IMR-90 (cell line): Measurements from ENCODE around the gene NCOA7. TPM values are rescaled to one million over a fixed set of nuclear protein-coding genes. Genes with fewer than 3 reads are reported as not detected.

ENCODE experiments used
- ATAC-seq: fragments of 200-7000 bp; cut with Tn5 transposase; 2 replicates; pipeline ENCODE4 v1.9.1; 2020; ENCODE audit warnings: low read depth, mild to moderate bottlenecking, moderate library complexity
- BruUV-seq: library from RNA; stranded (reverse); fragments of 400-500 nt; replicated peaks from 2 replicates; lab custom pipeline; 2021; lab: Mats Ljungman, UMichigan
- CTCF ChIA-PET: fragments of 300-600 bp; formaldehyde crosslinking; extraction: SDS; loops from one replicate; lab custom pipeline; 2021; ENCODE audit warnings: antibody characterized with exemption; lab: Yijun Ruan, JAX
- POLR2A ChIA-PET: fragments of 300-600 bp; sonication (Branson Sonifier 250); formaldehyde crosslinking; loops from one replicate; lab custom pipeline; 2022; ENCODE audit warnings: antibody characterized with exemption; ENCODE audit not compliant: unreplicated experiment; lab: Charles Lee
- DNase-seq: peaks from one replicate; pipeline ENCODE4 v3.0.0; 2013
- H2AFZ ChIP-seq: replicated peaks from 2 replicates; pipeline ENCODE3; 2013; ENCODE audit warnings: low read length, mild to moderate bottlenecking; ENCODE audit not compliant: poor library complexity
- H2AK5ac ChIP-seq: 2 replicates; pipeline ENCODE4 v1.6.1; 2013; ENCODE audit warnings: low read depth, low read length, inconsistent platforms
- H2AK9ac ChIP-seq: replicated peaks from 2 replicates; pipeline ENCODE3; 2013; ENCODE audit warnings: mild to moderate bottlenecking, low read depth, low read length, moderate library complexity; ENCODE audit not compliant: poor library complexity
- H2BK120ac ChIP-seq: 2 replicates; pipeline ENCODE4 v1.6.1; 2013; ENCODE audit warnings: low read depth, low read length, inconsistent platforms
- H2BK15ac ChIP-seq: 3 replicates; pipeline ENCODE4 v1.6.1; 2013; ENCODE audit warnings: low read depth, low read length, inconsistent platforms
- H2BK20ac ChIP-seq: 2 replicates; pipeline ENCODE4 v1.6.1; 2013; ENCODE audit warnings: low read depth, mild to moderate bottlenecking, inconsistent platforms, low read length, moderate library complexity
- H2BK5ac ChIP-seq: 2 replicates; pipeline ENCODE4 v1.6.1; 2013; ENCODE audit warnings: mild to moderate bottlenecking, low read depth, low read length, inconsistent platforms; ENCODE audit not compliant: poor library complexity, severe bottlenecking
- H3K14ac ChIP-seq: replicated peaks from 2 replicates; pipeline ENCODE4 v1.6.1; 2013; ENCODE audit warnings: low read depth, low read length, inconsistent platforms
- H3K18ac ChIP-seq: 2 replicates; pipeline ENCODE4 v1.6.1; 2013; ENCODE audit warnings: low read depth, low read length, control low read depth
- H3K23ac ChIP-seq: 2 replicates; pipeline ENCODE4 v1.6.1; 2013; ENCODE audit warnings: low read depth, low read length, inconsistent platforms
- H3K27ac ChIP-seq: 2 replicates; pipeline ENCODE4 v1.5.1; 2013; ENCODE audit warnings: mild to moderate bottlenecking, control low read depth, low read length; ENCODE audit not compliant: insufficient read depth
- H3K27me3 ChIP-seq: 2 replicates; pipeline ENCODE4 v1.6.1; 2013; ENCODE audit warnings: low read length; ENCODE audit not compliant: control insufficient read depth, insufficient read depth
- H3K36me3 ChIP-seq: 2 replicates; pipeline ENCODE4 v1.6.1; 2013; ENCODE audit warnings: low read length, mixed read lengths; ENCODE audit not compliant: control insufficient read depth, insufficient read depth
- H3K4ac ChIP-seq: 2 replicates; pipeline ENCODE4 v1.6.1; 2013; ENCODE audit warnings: low read depth, low read length, inconsistent platforms
- H3K4me1 ChIP-seq: 2 replicates; pipeline ENCODE4 v1.6.1; 2013; ENCODE audit warnings: low read length, mixed read lengths; ENCODE audit not compliant: control insufficient read depth, insufficient read depth
- H3K4me2 ChIP-seq: 2 replicates; pipeline ENCODE4 v1.6.1; 2013; ENCODE audit warnings: low read depth, mild to moderate bottlenecking, control low read depth, low read length, moderate library complexity
- H3K4me3 ChIP-seq: 2 replicates; pipeline ENCODE4 v1.5.1; 2013; ENCODE audit warnings: low read depth, mild to moderate bottlenecking, control low read depth, low read length, moderate library complexity; ENCODE audit not compliant: insufficient read depth
- H3K56ac ChIP-seq: 2 replicates; pipeline ENCODE4 v1.6.1; 2013; ENCODE audit warnings: low read length, inconsistent platforms; ENCODE audit not compliant: insufficient read depth; ENCODE audit errors: extremely low read depth
- H3K79me1 ChIP-seq, 2 experiments: 2 replicates each; pipeline ENCODE4 v1.6.1; 2013; ENCODE audit warnings: low read length in 2 of 2, inconsistent platforms in 1 of 2, low read depth in 1 of 2
- H3K9ac ChIP-seq: 2 replicates; pipeline ENCODE4 v1.6.1; 2013; ENCODE audit warnings: low read depth, low read length, control low read depth
- H3K9me1 ChIP-seq: 2 replicates; pipeline ENCODE4 v1.6.1; 2013; ENCODE audit warnings: low read length, inconsistent platforms; ENCODE audit not compliant: insufficient read depth
- H3K9me3 ChIP-seq: 2 replicates; pipeline ENCODE4 v1.6.1; 2013; ENCODE audit warnings: low read length; ENCODE audit not compliant: control insufficient read depth, insufficient read depth
- H4K20me1 ChIP-seq: 2 replicates; pipeline ENCODE4 v1.6.1; 2013; ENCODE audit warnings: low read length, inconsistent platforms; ENCODE audit not compliant: insufficient read depth
- H4K5ac ChIP-seq: 2 replicates; pipeline ENCODE4 v1.6.1; 2013; ENCODE audit warnings: mild to moderate bottlenecking, low read depth, low read length, control low read depth
- H4K8ac ChIP-seq, 2 experiments: 2 replicates each; pipeline ENCODE4 v1.6.1; 2013; ENCODE audit warnings: low read depth in 2 of 2, low read length in 2 of 2, control low read depth in 1 of 2, inconsistent platforms in 1 of 2
- H4K91ac ChIP-seq: 2 replicates; pipeline ENCODE4 v1.6.1; 2013; ENCODE audit warnings: low read depth, low read length, inconsistent platforms; ENCODE audit not compliant: insufficient read depth
- CEBPB ChIP-seq: IDR thresholded peaks from 2 replicates; pipeline ENCODE4 v1.6.1; 2012; ENCODE audit warnings: low read depth, low read length, improper control_type of control experiment
- FOS ChIP-seq: fragments of 150-350 bp; IDR thresholded peaks from 2 replicates; pipeline ENCODE4 v1.6.1; 2016; ENCODE audit warnings: low read depth, low read length
- NFE2L2 ChIP-seq: fragments of 150-350 bp; IDR thresholded peaks from 2 replicates; pipeline ENCODE4 v1.6.1; 2016; ENCODE audit warnings: low read depth, mild to moderate bottlenecking, low read length
- WGBS, 2 experiments: methylation state at CpG; one replicate each; pipeline versions ENCODE4 v1.1.5 to v1.1.7; 2013; ENCODE audit warnings: missing lambda C conversion rate in 2 of 2; ENCODE audit not compliant: insufficient read length in 1 of 2; ENCODE audit errors: extremely low coverage in 2 of 2; 5-methylcytosine and 5-hydroxymethylcytosine counted together
- dilution Hi-C: fragments of 300-500 bp; cut with HindIII; formaldehyde crosslinking; loops from one replicate; pipeline ENCODE4 v1.14.3; 2018; ENCODE audit warnings: low sequenced_read_pairs; ENCODE audit not compliant: unreplicated experiment
- in situ Hi-C: fragments of 300-500 bp; cut with MboI; formaldehyde crosslinking; loops from 3 replicates; pipeline ENCODE4 v1.14.3; 2019; ENCODE audit warnings: low sequenced_read_pairs, inconsistent platforms, mixed read lengths
- intact Hi-C: fragments of 100-400 bp; cut with micrococcal nuclease; formaldehyde crosslinking; loops from 2 replicates; pipeline ENCODE4 v1.10.0; 2022
- polyA plus RNA-seq, 3 experiments: library from polyadenylated mRNA; depleted of rRNA; stranded (reverse); fragments of >200 nt; gene quantifications; 2 replicates each; pipeline ENCODE4 v1.2.3, GENCODE V29; 2012; ENCODE audit warnings: low replicate concordance in 1 of 3
- total RNA-seq: library from RNA; depleted of rRNA; stranded (reverse); fragments of >200 nt; gene quantifications from 2 replicates; pipeline ENCODE4 v1.2.3, GENCODE V29; 2012
- TF ChIP-seq, protein P1 (sequence below): conservative IDR thresholded peaks from 2 replicates; pipeline ENCODE4 v1.5.1; 2012; ENCODE audit warnings: mild to moderate bottlenecking, low read depth, low read length, improper control_type of control experiment

Gene NCOA7
- total and polyA plus RNA-seq, 2 of the 4 experiments (the other 2 are of a cell fraction) = 12.6 to 12.9 TPM

DNA sequence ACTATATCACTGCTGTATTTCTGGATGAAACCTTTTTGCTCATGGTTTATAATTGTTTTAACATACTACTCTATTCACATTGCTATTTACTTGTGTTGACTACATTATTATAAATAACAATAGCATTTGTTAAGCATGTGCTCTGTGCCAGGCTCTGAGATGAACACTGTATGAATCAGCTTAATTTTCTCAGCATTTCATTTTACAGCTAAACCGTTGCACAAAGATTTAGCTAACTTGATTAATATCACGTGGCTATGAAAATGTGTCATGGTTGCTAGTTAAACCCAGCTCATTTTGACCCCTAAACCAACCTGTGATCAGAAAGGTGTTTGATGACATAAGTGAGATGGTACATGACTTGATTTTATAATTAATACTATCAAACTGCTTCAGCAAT is 77.5 kb downstream of the NCOA7 start:
- ChIA-PET CTCF (interaction anchor here (0.7 to 1.2 kb wide), 4 partner anchors 13 to 106 kb away, joined by 3 to 6 read pairs (median 4); no protein-coding TSS in a partner anchor), POLR2A (no interaction called here)

More for the DNA sequence above, 77.5 kb downstream of the NCOA7 start:
- no peak overlapping the region for H3K4me2 ChIP-seq
- ATAC-seq (no peak), DNase-seq (no peak)
- no peak overlapping the region for H2AK5ac ChIP-seq
- H2BK5ac ChIP-seq = no peak overlapping the region
- no peak overlapping the region; the same call in 1 of the 2 replicates for H3K18ac ChIP-seq
- no peaks in the 10 kb centered on the region for H4K20me1 ChIP-seq
- H3K36me3 ChIP-seq = no peaks in the 10 kb centered on the region
- no peak overlapping the region for H4K8ac ChIP-seq
- H2AFZ ChIP-seq = no peak overlapping the region
- no peak overlapping the region for H3K4ac ChIP-seq
- H3K9me3 ChIP-seq = no peaks in the 10 kb centered on the region
- no peak overlapping the region for H2BK20ac ChIP-seq
- H3K9ac ChIP-seq = no peak overlapping the region
- H3K23ac ChIP-seq = no peak overlapping the region
- no peak overlapping the region for H3K4me3 ChIP-seq
- no peak overlapping the region for H3K56ac ChIP-seq
- peaks cover 6% of the 10 kb centered on the region for H3K4me1 ChIP-seq
- no peak overlapping the region for H2BK15ac ChIP-seq
- TF ChIP-seq NFE2L2 = no peak
- TF ChIP-seq, protein P1, sequence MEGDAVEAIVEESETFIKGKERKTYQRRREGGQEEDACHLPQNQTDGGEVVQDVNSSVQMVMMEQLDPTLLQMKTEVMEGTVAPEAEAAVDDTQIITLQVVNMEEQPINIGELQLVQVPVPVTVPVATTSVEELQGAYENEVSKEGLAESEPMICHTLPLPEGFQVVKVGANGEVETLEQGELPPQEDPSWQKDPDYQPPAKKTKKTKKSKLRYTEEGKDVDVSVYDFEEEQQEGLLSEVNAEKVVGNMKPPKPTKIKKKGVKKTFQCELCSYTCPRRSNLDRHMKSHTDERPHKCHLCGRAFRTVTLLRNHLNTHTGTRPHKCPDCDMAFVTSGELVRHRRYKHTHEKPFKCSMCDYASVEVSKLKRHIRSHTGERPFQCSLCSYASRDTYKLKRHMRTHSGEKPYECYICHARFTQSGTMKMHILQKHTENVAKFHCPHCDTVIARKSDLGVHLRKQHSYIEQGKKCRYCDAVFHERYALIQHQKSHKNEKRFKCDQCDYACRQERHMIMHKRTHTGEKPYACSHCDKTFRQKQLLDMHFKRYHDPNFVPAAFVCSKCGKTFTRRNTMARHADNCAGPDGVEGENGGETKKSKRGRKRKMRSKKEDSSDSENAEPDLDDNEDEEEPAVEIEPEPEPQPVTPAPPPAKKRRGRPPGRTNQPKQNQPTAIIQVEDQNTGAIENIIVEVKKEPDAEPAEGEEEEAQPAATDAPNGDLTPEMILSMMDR = no peak
- TF ChIP-seq FOS = no peak
- no peak for TF ChIP-seq CEBPB
- dilution Hi-C loops (no loop called here), intact Hi-C loops (no loop called here), in situ Hi-C loops (no loop called here)
- no peaks in the 10 kb centered on the region for H3K27me3 ChIP-seq
- WGBS, 2 experiments = no CpG with 5 or more reads among the region's 2 CpGs
- H3K14ac ChIP-seq = no peak overlapping the region
- H3K9me1 ChIP-seq = peaks cover 8% of the 10 kb centered on the region
- H2BK120ac ChIP-seq = no peak overlapping the region
- BruUV-seq = no TSS peak
- H3K27ac ChIP-seq = no peak overlapping the region
- no peak overlapping the region for H4K5ac ChIP-seq
- H2AK9ac ChIP-seq = no peak overlapping the region
- H4K91ac ChIP-seq = no peak overlapping the region
- peaks cover 2 to 6% of the 10 kb centered on the region in 2 experiments; a peak in 2 of 4 replicates for H3K79me1 ChIP-seq
